Gastrocnemius medialis (tissue), 4 donors: ENCODE results near the gene PLEKHA5.
A peak's percentile ranks its signal among the peaks of the same experiment; 100 is the strongest.

Source experiments
- CTCF ChIP-seq, 5 experiments: fragments of 450-650 bp in 3 of 5; fragments of 200-600 bp in 2 of 5; sonication (generic) in 2 of 5; IDR thresholded peaks in 4 of 5; conservative IDR thresholded peaks in 1 of 5; 1 replicate in 4 of 5; 2 replicates in 1 of 5; pipeline ENCODE4 v1.5.1; 2016 to 2019; ENCODE audit warnings: antibody characterized with exemption in 5 of 5, mild to moderate bottlenecking in 3 of 5, moderate library complexity in 3 of 5
- POLR2A ChIP-seq, 2 donors: fragments of 450-650 bp; IDR thresholded peaks; one replicate each; pipeline ENCODE4 v1.6.1; 2017; ENCODE audit warnings: antibody characterized with exemption in 2 of 2, mild to moderate bottlenecking in 2 of 2, moderate library complexity in 2 of 2

DNA sequence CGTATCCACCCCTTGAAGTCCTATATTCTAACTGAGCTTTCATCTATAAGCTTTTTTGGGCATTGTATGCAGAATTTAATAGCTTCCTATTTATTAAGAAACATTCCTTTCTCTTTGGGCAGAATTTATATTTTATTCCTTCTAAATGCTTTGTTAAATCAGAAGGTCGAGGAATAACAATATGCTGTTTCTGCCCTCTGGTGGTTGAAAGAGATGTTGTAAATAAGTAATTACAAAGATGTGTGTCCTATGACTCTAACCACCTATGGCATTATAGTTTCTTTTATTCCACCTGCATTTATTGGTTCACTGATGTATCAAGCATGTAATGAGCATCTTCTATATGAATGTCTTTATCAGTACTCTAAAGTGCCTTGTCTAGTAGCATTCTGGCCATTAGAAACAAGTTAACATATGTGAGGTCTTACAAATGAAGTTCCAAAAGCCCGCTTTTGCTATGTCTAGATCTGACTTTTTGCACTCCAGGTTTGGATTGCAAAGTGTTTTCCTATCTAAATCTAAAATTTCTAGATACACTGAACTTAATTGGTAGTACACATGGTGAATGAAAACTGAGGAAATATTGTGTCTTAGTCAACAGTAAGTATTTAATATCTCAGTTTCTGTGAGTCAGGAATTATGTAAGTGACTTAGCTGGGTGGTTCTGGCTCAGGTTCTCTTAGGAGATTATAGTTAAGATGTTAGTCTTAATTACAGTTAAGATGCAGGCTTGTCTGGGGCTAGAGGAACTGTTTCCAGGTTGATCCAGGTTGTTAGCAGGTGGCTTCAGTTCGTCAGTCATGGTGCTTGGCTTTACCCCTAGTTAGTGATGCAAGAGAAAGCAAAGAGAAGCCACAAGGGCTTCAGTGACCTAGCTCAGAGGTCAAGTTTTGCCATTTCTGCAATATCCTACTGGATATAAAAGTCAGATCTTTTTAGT, 57.5 kb downstream of the PLEKHA5 start:
- TF ChIP-seq POLR2A (IDR thresholded peaks at IDR 0.05): no peak
- TF ChIP-seq CTCF (IDR thresholded peaks at IDR 0.05 in 4 of 5, conservative IDR thresholded peaks at IDR 0.05 in 1 of 5): peak in 4 of 5 experiments; percentile 35 to 56 (median 44)
